Muscle layer of duodenum (tissue), 2 donors: ENCODE measurements around the gene CHP2.
"Not testable (repeated sequence)": the region's sequence is repeated elsewhere in the genome, so short reads cannot be mapped to it uniquely, and the experiment has no call there.

Source experiments
- H3K27ac ChIP-seq: one replicate; pipeline ENCODE4 v1.7.0; 2013; ENCODE audit warnings: mild to moderate bottlenecking, low read length
- H3K27me3 ChIP-seq: one replicate; pipeline ENCODE4 v1.7.0; 2013; ENCODE audit warnings: low read depth, mild to moderate bottlenecking, control low read depth, low read length
- H3K36me3 ChIP-seq, 2 donors: one replicate each; pipeline ENCODE4 v1.7.0; 2013; ENCODE audit warnings: low read length in 2 of 2, control low read depth in 1 of 2, mild to moderate bottlenecking in 1 of 2; ENCODE audit not compliant: insufficient read depth in 2 of 2, control insufficient read depth in 1 of 2
- H3K4me1 ChIP-seq, 2 donors: one replicate each; pipeline ENCODE4 v1.7.0; 2013; ENCODE audit warnings: low read length in 2 of 2, mild to moderate bottlenecking in 2 of 2, control low read depth in 1 of 2, moderate library complexity in 1 of 2; ENCODE audit not compliant: insufficient read depth in 2 of 2, control insufficient read depth in 1 of 2
- H3K4me3 ChIP-seq, 2 donors: one replicate each; pipeline ENCODE4 v1.7.0; 2013; ENCODE audit warnings: low read length in 2 of 2, low read depth in 1 of 2, mild to moderate bottlenecking in 1 of 2
- H3K9me3 ChIP-seq, 2 donors: one replicate each; pipeline ENCODE4 v1.7.0; 2013; ENCODE audit warnings: low read length in 2 of 2, control low read depth in 1 of 2, mild to moderate bottlenecking in 1 of 2; ENCODE audit not compliant: control insufficient read depth in 1 of 2
- donor health status: healthy.

The CHP2 gene

GRCh38 chr16:23751053-23751452, 3.8 kb upstream of the CHP2 start:
- not testable (repeated sequence) for H3K36me3 ChIP-seq, H3K9me3 ChIP-seq, H3K27ac ChIP-seq, H3K4me3 ChIP-seq
- peaks cover 0 to 12% of the 10 kb centered on the region in 2 donors for H3K4me1 ChIP-seq
- H3K27me3 ChIP-seq, result peaks cover 17% of the 10 kb centered on the region

DNA sequence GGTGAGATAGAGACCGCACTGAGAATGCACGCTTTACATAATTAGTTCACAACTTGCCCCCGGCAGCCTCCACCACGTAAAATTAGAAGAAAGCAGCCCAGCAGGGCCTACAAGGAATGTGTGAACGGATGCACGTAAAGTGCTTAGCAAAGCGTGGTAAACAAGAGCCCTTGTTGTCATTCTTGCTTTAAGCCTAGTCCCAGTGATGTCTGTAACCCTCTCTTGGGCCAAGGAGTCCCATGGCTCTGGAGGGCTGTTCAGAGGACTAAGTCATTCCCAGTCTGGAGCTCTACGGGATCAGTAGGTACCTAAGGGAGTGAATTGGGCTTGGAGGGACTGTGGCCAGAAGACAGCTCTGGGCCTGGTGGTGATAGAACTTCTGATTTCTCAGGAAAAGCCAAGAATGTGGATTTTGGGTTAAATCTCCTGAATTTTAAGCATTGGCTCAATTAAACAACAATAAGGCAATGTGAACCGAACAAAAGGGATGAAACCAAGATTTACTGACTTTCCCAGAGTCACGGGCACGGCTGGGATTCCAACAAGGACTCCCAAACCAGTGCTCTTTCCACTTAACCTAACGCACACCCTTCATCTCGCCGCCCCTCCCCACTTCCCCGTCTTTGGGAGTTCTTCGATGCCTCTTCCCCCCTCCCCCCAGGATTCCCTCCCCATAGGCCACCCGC, 775 bp upstream of the CHP2 start:
- peaks cover 17% of the 10 kb centered on the region for H3K27me3 ChIP-seq
- no peaks in the 10 kb centered on the region for H3K9me3 ChIP-seq
- H3K27ac ChIP-seq, result no peak overlapping the region
- peak overlapping the region; percentile 33 to 58 for H3K4me3 ChIP-seq
- H3K4me1 ChIP-seq, result peaks cover 0 to 12% of the 10 kb centered on the region in 2 donors
- no peaks in the 10 kb centered on the region for H3K36me3 ChIP-seq

- peak overlapping the region; percentile 23 for H3K27ac ChIP-seq
- peaks cover 17% of the 10 kb centered on the region for H3K27me3 ChIP-seq
- H3K4me1 ChIP-seq, result peaks cover 0 to 12% of the 10 kb centered on the region in 2 donors
- peak overlapping the region in 1 of 2 donors; percentile 33 for H3K4me3 ChIP-seq
- H3K9me3 ChIP-seq, result no peaks in the 10 kb centered on the region
- H3K36me3 ChIP-seq, result no peaks in the 10 kb centered on the region
These were observed 621 bp downstream of the CHP2 start for GRCh38 chr16:23755484-23755809.

DNA sequence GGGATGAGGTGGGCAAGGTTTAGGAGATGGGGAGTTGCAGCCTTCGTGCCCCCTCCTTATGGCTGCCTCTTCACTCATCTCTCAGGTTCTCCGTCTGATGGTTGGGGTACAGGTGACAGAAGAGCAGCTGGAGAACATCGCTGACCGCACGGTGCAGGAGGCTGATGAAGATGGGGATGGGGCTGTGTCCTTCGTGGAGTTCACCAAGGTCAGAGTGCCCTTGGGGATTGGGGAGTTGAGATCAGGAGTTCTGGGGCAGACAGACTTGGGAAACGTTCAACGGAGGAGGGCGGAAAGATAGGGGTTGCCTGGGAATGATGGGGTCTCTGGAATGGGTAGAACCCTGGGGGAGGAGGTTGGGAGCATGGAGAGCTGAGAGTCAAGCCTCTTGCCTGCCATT, 2.3 kb downstream of the CHP2 start:
- Histone ChIP-seq H3K27me3 (peaks cover 17% of the 10 kb centered on the region), H3K9me3 (no peaks in the 10 kb centered on the region), H3K36me3 (no peaks in the 10 kb centered on the region), H3K4me3 (no peak overlapping the region), H3K4me1 (peaks cover 0 to 12% of the 10 kb centered on the region in 2 donors), H3K27ac (no peak overlapping the region)

DNA sequence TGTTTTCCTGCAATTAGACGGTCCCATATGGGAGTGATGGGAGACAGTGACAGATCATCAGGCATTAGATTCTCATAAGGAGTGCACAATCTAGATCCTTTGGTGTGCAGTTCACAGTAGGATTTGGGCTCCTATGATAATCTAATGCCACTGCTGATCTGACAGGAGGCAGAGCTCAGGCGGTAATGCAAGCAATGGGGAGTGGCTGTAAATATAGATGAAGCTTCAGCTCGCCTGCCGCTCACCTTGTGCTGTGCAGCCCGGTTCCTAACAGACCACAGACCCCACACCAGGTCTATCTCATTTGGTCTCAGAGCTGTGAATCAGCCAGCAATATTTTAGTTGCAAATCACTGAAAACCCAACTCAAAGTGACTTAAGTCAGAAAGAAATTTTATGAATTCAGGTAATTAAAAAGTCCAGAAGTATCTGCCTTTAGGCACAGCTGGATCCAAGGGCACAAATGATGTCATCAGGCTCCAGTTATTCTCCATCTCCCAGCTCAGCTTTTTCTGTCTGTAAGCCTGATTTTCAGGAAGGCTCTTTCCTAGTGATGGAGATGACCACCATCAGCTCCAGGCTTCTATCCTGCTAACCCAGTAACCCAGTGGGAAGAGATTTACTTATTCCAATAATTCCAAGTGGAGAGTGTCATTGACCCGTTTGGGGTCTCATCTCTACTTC, 3.3 kb downstream of the CHP2 start:
- Histone ChIP-seq H3K4me1 (peaks cover 0 to 12% of the 10 kb centered on the region in 2 donors), H3K27ac (no peak overlapping the region), H3K4me3 (no peak overlapping the region), H3K9me3 (no peaks in the 10 kb centered on the region), H3K27me3 (peaks cover 17% of the 10 kb centered on the region), H3K36me3 (no peaks in the 10 kb centered on the region)

- no peaks in the 10 kb centered on the region for H3K4me1 ChIP-seq
- peaks cover 0 to 5% of the 10 kb centered on the region in 2 donors for H3K9me3 ChIP-seq
- H3K4me3 ChIP-seq, result no peak overlapping the region
- no peak overlapping the region for H3K27ac ChIP-seq
- no peaks in the 10 kb centered on the region for H3K36me3 ChIP-seq
- no peaks in the 10 kb centered on the region for H3K27me3 ChIP-seq
These were observed 11.1 kb downstream of the CHP2 start for GRCh38 chr16:23765933-23766332.

DNA sequence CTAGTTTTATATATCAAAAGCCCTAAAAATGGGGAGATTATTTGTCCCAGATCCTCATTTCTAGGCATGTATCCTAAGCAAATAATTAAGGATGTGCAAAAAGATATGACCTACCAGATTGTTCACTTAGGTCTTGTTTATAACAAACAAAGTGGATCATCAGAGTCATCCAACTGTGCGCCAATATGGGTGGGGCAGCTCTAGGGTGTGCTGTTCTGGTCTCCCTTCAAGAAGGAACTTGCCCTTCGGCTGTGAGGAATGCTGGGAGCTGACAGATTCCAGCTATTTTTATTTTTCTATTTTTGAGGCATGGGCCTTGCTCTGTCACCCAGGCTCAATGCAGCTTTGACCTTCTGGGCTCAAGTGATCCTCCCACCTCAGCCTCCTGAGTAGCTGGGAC, 13.8 kb downstream of the CHP2 start:
- no peak overlapping the region for H3K4me3 ChIP-seq
- no peaks in the 10 kb centered on the region for H3K36me3 ChIP-seq
- no peak overlapping the region for H3K27ac ChIP-seq
- no peaks in the 10 kb centered on the region for H3K4me1 ChIP-seq
- no peaks in the 10 kb centered on the region for H3K27me3 ChIP-seq
- H3K9me3 ChIP-seq, result peaks cover 0 to 5% of the 10 kb centered on the region in 2 donors

GRCh38 chr16:23771027-23771426, 16.2 kb downstream of the CHP2 start:
- Histone ChIP-seq H3K4me3 (no peak overlapping the region), H3K27ac (no peak overlapping the region), H3K4me1 (no peaks in the 10 kb centered on the region), H3K27me3 (no peaks in the 10 kb centered on the region), H3K9me3 (peaks cover 0 to 1% of the 10 kb centered on the region in 2 donors), H3K36me3 (no peaks in the 10 kb centered on the region)

- Histone ChIP-seq H3K9me3 (no peaks in the 10 kb centered on the region), H3K4me3 (no peak overlapping the region), H3K27me3 (no peaks in the 10 kb centered on the region), H3K36me3 (no peaks in the 10 kb centered on the region), H3K4me1 (no peaks in the 10 kb centered on the region), H3K27ac (no peak overlapping the region)
These were observed 16.8 kb downstream of the CHP2 start for GRCh38 chr16:23771642-23772041.

GRCh38 chr16:23773339-23773738, 18.5 kb downstream of the CHP2 start:
- no peaks in the 10 kb centered on the region for H3K27me3 ChIP-seq
- no peak overlapping the region for H3K27ac ChIP-seq
- no peaks in the 10 kb centered on the region for H3K36me3 ChIP-seq
- no peak overlapping the region for H3K4me3 ChIP-seq
- H3K9me3 ChIP-seq, result no peaks in the 10 kb centered on the region
- no peaks in the 10 kb centered on the region for H3K4me1 ChIP-seq

GRCh38 chr16:23781176-23781575, 26.4 kb downstream of the CHP2 start:
- peaks cover 6% of the 10 kb centered on the region for H3K27me3 ChIP-seq
- H3K4me1 ChIP-seq, result peaks cover 3 to 9% of the 10 kb centered on the region in 2 donors
- H3K36me3 ChIP-seq, result no peaks in the 10 kb centered on the region
- no peaks in the 10 kb centered on the region for H3K9me3 ChIP-seq
- no peak overlapping the region for H3K27ac ChIP-seq
- no peak overlapping the region for H3K4me3 ChIP-seq
